ENCODE results near the gene FOXJ1.

DNA sequence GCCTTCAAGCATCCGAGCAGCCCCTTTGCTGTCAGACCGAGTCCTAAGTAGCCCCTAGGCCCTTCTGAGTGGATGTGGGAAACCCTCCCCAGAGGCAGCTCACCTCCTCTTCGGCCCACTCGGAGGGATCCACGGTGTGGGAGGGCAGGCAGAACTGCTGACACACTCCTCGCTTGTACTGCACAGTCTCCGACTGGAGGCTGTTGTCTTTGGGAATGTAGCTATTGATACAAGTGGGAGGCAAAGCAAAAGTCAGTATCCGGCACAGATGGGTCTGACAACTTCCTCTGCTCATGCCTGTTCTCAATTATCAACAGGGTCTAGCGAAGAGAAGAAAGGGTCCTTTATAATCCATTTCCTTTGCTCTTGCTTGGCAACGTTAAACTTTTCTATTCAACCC is 25.9 kb upstream of the FOXJ1 start:
- TF ChIP-seq, protein P1, sequence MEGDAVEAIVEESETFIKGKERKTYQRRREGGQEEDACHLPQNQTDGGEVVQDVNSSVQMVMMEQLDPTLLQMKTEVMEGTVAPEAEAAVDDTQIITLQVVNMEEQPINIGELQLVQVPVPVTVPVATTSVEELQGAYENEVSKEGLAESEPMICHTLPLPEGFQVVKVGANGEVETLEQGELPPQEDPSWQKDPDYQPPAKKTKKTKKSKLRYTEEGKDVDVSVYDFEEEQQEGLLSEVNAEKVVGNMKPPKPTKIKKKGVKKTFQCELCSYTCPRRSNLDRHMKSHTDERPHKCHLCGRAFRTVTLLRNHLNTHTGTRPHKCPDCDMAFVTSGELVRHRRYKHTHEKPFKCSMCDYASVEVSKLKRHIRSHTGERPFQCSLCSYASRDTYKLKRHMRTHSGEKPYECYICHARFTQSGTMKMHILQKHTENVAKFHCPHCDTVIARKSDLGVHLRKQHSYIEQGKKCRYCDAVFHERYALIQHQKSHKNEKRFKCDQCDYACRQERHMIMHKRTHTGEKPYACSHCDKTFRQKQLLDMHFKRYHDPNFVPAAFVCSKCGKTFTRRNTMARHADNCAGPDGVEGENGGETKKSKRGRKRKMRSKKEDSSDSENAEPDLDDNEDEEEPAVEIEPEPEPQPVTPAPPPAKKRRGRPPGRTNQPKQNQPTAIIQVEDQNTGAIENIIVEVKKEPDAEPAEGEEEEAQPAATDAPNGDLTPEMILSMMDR (IDR thresholded peaks at IDR 0.05), result no peak
- no peak for TF ChIP-seq POLR2AphosphoS5 (IDR thresholded peaks at IDR 0.05; ENCODE audit: insufficient read depth in 1 of 2, low read depth in 1 of 2)
